Activated T-cell treated with anti-CD3 and anti-CD28 coated beads, Interleukin-2, amount 50 U/mL, for 24 hours (primary cell): Measurements from ENCODE around the gene ZNF165.
"Not testable (repeated sequence)": the region's sequence is repeated elsewhere in the genome, so short reads cannot be mapped to it uniquely, and the experiment has no call there.

Experiments
- DNase-seq: peaks from one replicate; pipeline ENCODE4 v3.0.0-alpha.2; 2020
- H3K27ac Mint-ChIP-seq: 2 replicates; pipeline ENCODE4 v1.8.0; 2020; ENCODE audit warnings: mild to moderate bottlenecking, mixed read lengths
- H3K27me3 Mint-ChIP-seq: 2 replicates; pipeline ENCODE4 v1.8.0; 2020; ENCODE audit warnings: mixed read lengths
- H3K36me3 Mint-ChIP-seq: 2 replicates; pipeline ENCODE4 v1.8.0; 2020; ENCODE audit warnings: low read depth, mixed read lengths
- H3K4me1 Mint-ChIP-seq: 2 replicates; pipeline ENCODE4 v1.8.0; 2020; ENCODE audit warnings: low read depth, mixed read lengths
- H3K4me3 Mint-ChIP-seq: 2 replicates; pipeline ENCODE4 v1.8.0; 2020; ENCODE audit warnings: mild to moderate bottlenecking, moderate library complexity, mixed read lengths
- H3K9me3 Mint-ChIP-seq: 2 replicates; pipeline ENCODE4 v1.8.0; 2020; ENCODE audit warnings: mixed read lengths

The ZNF165 gene

DNA sequence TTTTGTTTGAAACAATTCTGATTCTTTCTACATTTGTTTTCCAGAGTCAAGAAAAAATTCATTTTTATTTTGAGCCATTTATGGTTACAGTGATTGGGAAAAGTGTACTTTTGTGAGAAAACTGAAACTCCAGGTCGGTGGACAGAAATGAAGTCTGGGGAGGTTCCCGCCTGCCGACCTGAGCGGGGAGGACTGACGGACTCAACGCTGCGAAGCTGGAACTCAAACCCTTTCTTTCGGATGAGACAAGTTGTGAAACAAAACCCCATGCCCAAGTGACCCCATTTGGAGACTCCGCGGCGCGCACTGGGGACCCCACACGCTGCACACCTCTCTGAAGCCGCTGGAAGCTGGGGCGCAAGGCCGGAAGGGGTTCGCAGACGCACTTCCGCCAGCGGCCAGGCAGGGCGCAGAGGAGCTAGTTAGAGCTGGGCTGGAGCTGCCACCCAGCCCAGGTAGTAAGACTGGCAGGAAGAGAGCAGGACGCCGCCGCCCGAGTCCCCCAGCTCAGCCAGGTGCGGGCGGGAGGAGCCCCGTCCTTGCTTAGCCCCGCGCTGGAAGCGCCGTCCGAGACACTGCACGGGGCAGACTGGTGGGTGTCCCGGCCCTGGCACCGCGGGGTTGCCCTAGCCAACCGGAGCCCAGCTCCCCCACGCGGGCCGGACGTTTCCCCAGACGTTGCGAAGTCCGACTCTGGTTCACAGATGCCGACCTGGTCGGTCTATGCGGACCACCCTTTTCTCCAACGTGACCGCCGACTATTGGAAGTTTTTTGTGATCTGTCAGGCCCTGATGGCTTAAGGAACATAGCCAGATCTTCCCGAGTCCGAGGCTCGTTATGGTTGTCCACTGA is 24.2 kb downstream of the ZNF165 start:
- Mint-ChIP-seq H3K9me3 (no peaks in the 10 kb centered on the region), H3K27me3 (peaks cover 8% of the 10 kb centered on the region), H3K27ac (peak overlapping the region; percentile 90), H3K4me3 (peak overlapping the region; percentile 86), H3K36me3 (peaks cover 4% of the 10 kb centered on the region), H3K4me1 (peaks cover 11% of the 10 kb centered on the region)
- DNase-seq: peak; percentile 88

GRCh38 chr6:28105245-28105639 is 24.9 kb downstream of the ZNF165 start:
- H3K4me1 Mint-ChIP-seq: peaks cover 11% of the 10 kb centered on the region
- no peaks in the 10 kb centered on the region for H3K9me3 Mint-ChIP-seq
- H3K27me3 Mint-ChIP-seq: peaks cover 11% of the 10 kb centered on the region
- DNase-seq: no peak
- peak overlapping the region; percentile 80 for H3K27ac Mint-ChIP-seq
- H3K4me3 Mint-ChIP-seq: peak overlapping the region; percentile 86
- H3K36me3 Mint-ChIP-seq: peaks cover 4% of the 10 kb centered on the region

DNA sequence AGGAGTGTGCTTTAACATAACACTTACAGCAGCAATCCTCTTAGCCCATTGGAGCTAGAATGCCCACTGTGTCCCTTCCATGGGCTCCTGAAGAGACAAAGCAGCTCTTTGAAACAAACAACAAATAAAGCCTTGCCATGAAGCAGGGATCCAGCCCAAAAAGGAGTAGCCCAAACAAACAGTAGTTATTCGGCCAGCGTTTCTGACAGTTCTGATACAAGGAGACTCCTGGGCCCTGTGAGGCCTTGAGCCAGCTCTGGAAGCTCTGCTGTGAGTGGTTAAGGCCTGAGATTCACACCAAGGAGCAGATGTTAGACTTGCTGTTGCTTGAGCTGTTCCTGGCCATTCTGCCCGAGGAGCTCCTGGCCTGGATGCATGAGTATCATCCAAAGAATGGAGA is 27.1 kb downstream of the ZNF165 start:
- peaks cover 12% of the 10 kb centered on the region for H3K27me3 Mint-ChIP-seq
- no peak overlapping the region for H3K4me3 Mint-ChIP-seq
- H3K4me1 Mint-ChIP-seq: peaks cover 11% of the 10 kb centered on the region
- H3K27ac Mint-ChIP-seq: no peak overlapping the region
- no peak for DNase-seq
- no peaks in the 10 kb centered on the region for H3K9me3 Mint-ChIP-seq
- H3K36me3 Mint-ChIP-seq: peaks cover 4% of the 10 kb centered on the region

DNA sequence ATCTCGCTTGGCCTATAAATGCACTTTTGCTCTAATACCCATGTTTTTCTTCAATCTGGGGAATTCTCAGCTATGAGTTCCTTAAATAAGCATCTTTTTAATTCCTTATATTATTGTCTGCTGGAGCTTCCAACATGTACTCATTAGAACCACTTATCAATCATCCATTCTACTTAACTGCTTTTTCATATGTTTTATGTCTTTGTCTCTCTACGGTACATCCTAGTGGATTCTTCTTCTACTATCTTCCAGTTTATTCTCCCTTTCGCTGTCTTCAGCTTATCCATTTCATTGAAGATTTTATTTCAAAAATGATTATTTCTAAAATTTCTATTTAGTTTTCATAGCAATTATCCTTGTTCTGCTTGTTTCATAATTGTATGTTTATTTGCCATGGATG is 31.6 kb downstream of the ZNF165 start:
- peaks cover 35% of the 10 kb centered on the region for H3K36me3 Mint-ChIP-seq
- H3K4me3 Mint-ChIP-seq: no peak overlapping the region
- no peak for DNase-seq
- peaks cover 12% of the 10 kb centered on the region for H3K27me3 Mint-ChIP-seq
- H3K4me1 Mint-ChIP-seq: no peaks in the 10 kb centered on the region
- no peaks in the 10 kb centered on the region for H3K9me3 Mint-ChIP-seq
- H3K27ac Mint-ChIP-seq: no peak overlapping the region

- Mint-ChIP-seq H3K27ac (no peak overlapping the region), H3K4me3 (no peak overlapping the region), H3K27me3 (no peaks in the 10 kb centered on the region), H3K4me1 (no peaks in the 10 kb centered on the region), H3K9me3 (no peaks in the 10 kb centered on the region), H3K36me3 (peaks cover 63% of the 10 kb centered on the region)
- DNase-seq: no peak
Observed at GRCh38 chr6:28115799-28116198, 35.4 kb downstream of the ZNF165 start.

DNA sequence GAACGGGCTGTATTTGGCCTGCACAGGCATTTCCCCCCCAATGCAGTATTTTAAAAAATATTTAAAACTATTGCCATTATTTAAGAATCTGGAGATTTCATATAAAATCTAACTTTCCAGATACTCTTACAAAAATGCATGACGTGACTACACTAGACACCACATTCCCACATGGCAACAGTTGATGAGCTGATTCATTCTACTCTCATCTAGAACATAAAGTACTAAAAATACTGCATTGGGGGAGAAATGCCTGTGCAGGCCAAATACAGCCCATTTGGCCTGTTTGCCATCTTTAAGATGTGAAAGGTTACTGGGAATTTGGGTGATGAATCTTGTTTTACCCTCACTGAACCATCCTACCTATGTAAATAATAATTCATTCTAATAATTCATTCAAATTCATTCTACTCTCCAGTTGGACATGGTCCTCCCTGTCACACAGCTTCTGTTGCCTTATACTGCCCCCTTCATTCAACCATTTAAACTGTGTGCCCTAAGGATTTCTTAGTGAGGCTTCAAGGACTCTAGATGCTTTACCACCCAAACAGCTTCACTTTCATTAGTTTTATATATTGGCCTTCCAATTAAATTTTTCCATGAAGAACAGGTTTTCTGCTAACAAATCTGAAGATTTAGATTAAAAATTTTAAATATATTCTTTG is 37.1 kb downstream of the ZNF165 start:
- H3K27me3 Mint-ChIP-seq: no peaks in the 10 kb centered on the region
- no peak overlapping the region for H3K4me3 Mint-ChIP-seq
- no peaks in the 10 kb centered on the region for H3K4me1 Mint-ChIP-seq
- peaks cover 77% of the 10 kb centered on the region for H3K36me3 Mint-ChIP-seq
- no peaks in the 10 kb centered on the region for H3K9me3 Mint-ChIP-seq
- no peak overlapping the region for H3K27ac Mint-ChIP-seq
- DNase-seq: no peak

GRCh38 chr6:28118217-28118616 is 37.8 kb downstream of the ZNF165 start:
- Mint-ChIP-seq H3K27me3 (no peaks in the 10 kb centered on the region), H3K4me1 (peaks cover under 1% of the 10 kb centered on the region), H3K9me3 (no peaks in the 10 kb centered on the region), H3K27ac (no peak overlapping the region), H3K4me3 (no peak overlapping the region), H3K36me3 (peaks cover 83% of the 10 kb centered on the region)
- no peak for DNase-seq

DNA sequence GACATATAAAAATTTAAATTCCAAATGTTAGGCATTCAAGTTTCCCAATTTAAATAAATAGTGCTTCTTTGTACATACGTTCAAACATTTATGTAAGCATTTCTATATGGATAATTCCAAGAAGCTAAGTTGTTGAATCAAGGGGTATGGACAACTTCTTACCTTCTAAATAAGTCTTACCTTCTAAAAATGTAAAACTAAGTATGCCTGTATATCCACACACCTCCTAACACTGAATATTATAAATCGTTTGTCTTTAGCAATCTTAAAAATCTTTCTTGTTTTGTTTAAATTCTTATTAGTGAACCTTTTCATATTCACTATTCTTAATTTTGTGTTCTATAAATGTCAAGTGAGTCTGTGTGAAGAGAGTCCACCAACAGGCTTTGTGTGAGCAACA is 41.5 kb downstream of the ZNF165 start:
- no peak overlapping the region for H3K4me3 Mint-ChIP-seq
- peaks cover 31% of the 10 kb centered on the region for H3K4me1 Mint-ChIP-seq
- no peaks in the 10 kb centered on the region for H3K27me3 Mint-ChIP-seq
- no peak for DNase-seq
- H3K36me3 Mint-ChIP-seq: peaks cover 74% of the 10 kb centered on the region
- H3K27ac Mint-ChIP-seq: no peak overlapping the region
- no peaks in the 10 kb centered on the region for H3K9me3 Mint-ChIP-seq

DNA sequence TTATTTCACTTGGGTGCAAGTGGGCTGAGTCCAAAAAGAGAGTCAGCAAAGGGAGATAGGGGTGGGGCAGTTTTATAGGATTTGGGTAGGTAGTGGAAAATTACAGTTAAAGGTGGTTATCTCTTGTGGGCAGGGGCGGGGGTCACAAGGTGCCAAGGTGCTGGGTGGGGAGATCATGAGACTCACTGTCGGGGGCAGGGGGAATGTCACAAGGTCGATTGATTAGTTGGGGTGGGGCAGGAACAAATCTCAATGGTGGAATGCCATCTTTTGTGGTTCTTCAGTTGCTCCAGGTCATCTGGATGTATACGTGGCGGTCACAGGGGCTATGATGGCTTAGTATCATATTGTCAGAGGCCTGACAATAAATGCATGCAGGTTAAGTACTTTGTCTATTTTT is 41.9 kb downstream of the ZNF165 start:
- not testable (repeated sequence) for H3K27me3 Mint-ChIP-seq, H3K4me3 Mint-ChIP-seq, H3K9me3 Mint-ChIP-seq, DNase-seq, H3K27ac Mint-ChIP-seq
- peaks cover 76% of the 10 kb centered on the region for H3K36me3 Mint-ChIP-seq
- H3K4me1 Mint-ChIP-seq: peaks cover 35% of the 10 kb centered on the region

GRCh38 chr6:28124350-28124970 is 44.1 kb downstream of the ZNF165 start, which contains the start of gene ZSCAN16:
TSS of gene ZSCAN16 (plus strand) at chr6:28124609. CDS start at chr6:28125444, 835 bp downstream.
- no peaks in the 10 kb centered on the region for H3K27me3 Mint-ChIP-seq
- peak within 1 kb of the TSS; percentile 96 for H3K27ac Mint-ChIP-seq
- DNase-seq: peak; percentile 87
- peaks cover 52% of the 10 kb centered on the region for H3K4me1 Mint-ChIP-seq
- H3K9me3 Mint-ChIP-seq: no peaks in the 10 kb centered on the region
- peaks cover 81% of the 10 kb centered on the region for H3K36me3 Mint-ChIP-seq
- peak within 1 kb of the TSS; percentile 96 for H3K4me3 Mint-ChIP-seq

GRCh38 chr6:28124971-28125353 is 44.6 kb downstream of the ZNF165 start:
- H3K4me1 Mint-ChIP-seq: peaks cover 55% of the 10 kb centered on the region
- no peaks in the 10 kb centered on the region for H3K9me3 Mint-ChIP-seq
- H3K27me3 Mint-ChIP-seq: no peaks in the 10 kb centered on the region
- H3K36me3 Mint-ChIP-seq: peaks cover 81% of the 10 kb centered on the region
- peak overlapping the region; percentile 96 for H3K27ac Mint-ChIP-seq
- peak overlapping the region; percentile 96 for H3K4me3 Mint-ChIP-seq
- no peak for DNase-seq

- peaks cover 81% of the 10 kb centered on the region for H3K36me3 Mint-ChIP-seq
- H3K4me1 Mint-ChIP-seq: peaks cover 58% of the 10 kb centered on the region
- H3K4me3 Mint-ChIP-seq: peak overlapping the region; percentile 96
- peak overlapping the region; percentile 96 for H3K27ac Mint-ChIP-seq
- H3K27me3 Mint-ChIP-seq: no peaks in the 10 kb centered on the region
- DNase-seq: no peak
- H3K9me3 Mint-ChIP-seq: no peaks in the 10 kb centered on the region
Observed at GRCh38 chr6:28125401-28125800, 45.0 kb downstream of the ZNF165 start.

DNA sequence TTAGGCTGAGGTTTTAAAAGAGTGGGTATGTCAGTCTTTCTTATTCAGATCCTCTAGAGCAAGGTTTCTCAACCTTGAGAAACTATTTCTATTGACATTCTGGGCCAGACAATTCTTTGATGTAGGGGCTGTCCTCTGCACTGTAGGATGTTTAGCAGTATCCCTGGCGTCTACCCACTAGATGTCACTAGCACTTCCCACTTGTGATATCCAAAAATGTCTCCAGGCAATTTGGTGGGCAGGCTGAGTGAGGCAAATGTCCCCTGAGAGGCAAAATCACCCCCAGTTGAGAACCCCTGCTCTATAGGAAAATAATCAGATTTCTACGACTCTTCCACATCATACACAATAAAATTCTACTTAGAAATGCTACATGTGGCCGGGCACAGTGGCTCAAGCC is 53.6 kb downstream of the ZNF165 start:
- H3K4me1 Mint-ChIP-seq: peaks cover 70% of the 10 kb centered on the region
- H3K36me3 Mint-ChIP-seq: peaks cover 75% of the 10 kb centered on the region
- H3K4me3 Mint-ChIP-seq: peak overlapping the region; percentile 19
- no peaks in the 10 kb centered on the region for H3K9me3 Mint-ChIP-seq
- no peak for DNase-seq
- H3K27ac Mint-ChIP-seq: peak overlapping the region; percentile 79
- H3K27me3 Mint-ChIP-seq: no peaks in the 10 kb centered on the region

GRCh38 chr6:28134716-28135115 is 54.3 kb downstream of the ZNF165 start:
- Mint-ChIP-seq H3K36me3 (peaks cover 68% of the 10 kb centered on the region), H3K9me3 (no peaks in the 10 kb centered on the region), H3K4me1 (peaks cover 71% of the 10 kb centered on the region), H3K27me3 (no peaks in the 10 kb centered on the region), H3K4me3 (peak overlapping the region; percentile 19), H3K27ac (peak overlapping the region; percentile 79)
- DNase-seq: no peak

DNA sequence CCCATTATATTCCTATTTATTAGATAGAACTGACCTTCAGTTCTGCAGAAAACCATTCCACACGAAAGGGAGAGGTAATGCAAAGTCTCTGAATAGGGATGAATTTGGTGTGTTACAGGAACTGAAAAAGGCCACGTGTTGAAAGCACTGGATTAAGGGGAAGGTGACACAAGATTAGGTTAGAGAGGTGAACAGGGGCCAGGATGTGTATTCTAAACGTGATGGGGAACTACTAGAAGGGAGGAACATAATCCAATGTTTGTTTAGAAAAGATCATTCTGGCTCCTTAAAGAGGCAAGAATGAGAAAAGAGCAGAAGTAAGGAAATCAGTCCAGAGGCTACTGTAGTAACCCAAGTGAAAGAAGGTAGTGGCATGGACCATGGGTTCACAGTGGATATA is 55.0 kb downstream of the ZNF165 start:
- DNase-seq: no peak
- Mint-ChIP-seq H3K27me3 (no peaks in the 10 kb centered on the region), H3K27ac (peak overlapping the region; percentile 96), H3K36me3 (peaks cover 62% of the 10 kb centered on the region), H3K4me3 (peak overlapping the region; percentile 91), H3K4me1 (peaks cover 71% of the 10 kb centered on the region), H3K9me3 (no peaks in the 10 kb centered on the region)
